IMR-90 (cell line): ENCODE data around the gene SART1. TPM values are rescaled to one million over a fixed set of nuclear protein-coding genes. Genes with fewer than 3 reads are reported as not detected.

ENCODE experiments used
- ATAC-seq: fragments of 200-7000 bp; cut with Tn5 transposase; 2 replicates; pipeline ENCODE4 v1.9.1; 2020; ENCODE audit warnings: low read depth, mild to moderate bottlenecking, moderate library complexity
- BruUV-seq: library from RNA; stranded (reverse); fragments of 400-500 nt; replicated peaks from 2 replicates; lab custom pipeline; 2021; lab: Mats Ljungman, UMichigan
- CTCF ChIA-PET: fragments of 300-600 bp; formaldehyde crosslinking; extraction: SDS; loops from one replicate; lab custom pipeline; 2021; ENCODE audit warnings: antibody characterized with exemption; lab: Yijun Ruan, JAX
- POLR2A ChIA-PET: fragments of 300-600 bp; sonication (Branson Sonifier 250); formaldehyde crosslinking; loops from one replicate; lab custom pipeline; 2022; ENCODE audit warnings: antibody characterized with exemption; ENCODE audit not compliant: unreplicated experiment; lab: Charles Lee
- DNase-seq: peaks from one replicate; pipeline ENCODE4 v3.0.0; 2013
- H2AFZ ChIP-seq: replicated peaks from 2 replicates; pipeline ENCODE3; 2013; ENCODE audit warnings: low read length, mild to moderate bottlenecking; ENCODE audit not compliant: poor library complexity
- H2AK5ac ChIP-seq: 2 replicates; pipeline ENCODE4 v1.6.1; 2013; ENCODE audit warnings: low read depth, low read length, inconsistent platforms
- H2AK9ac ChIP-seq: replicated peaks from 2 replicates; pipeline ENCODE3; 2013; ENCODE audit warnings: mild to moderate bottlenecking, low read depth, low read length, moderate library complexity; ENCODE audit not compliant: poor library complexity
- H2BK120ac ChIP-seq: 2 replicates; pipeline ENCODE4 v1.6.1; 2013; ENCODE audit warnings: low read depth, low read length, inconsistent platforms
- H2BK15ac ChIP-seq: 3 replicates; pipeline ENCODE4 v1.6.1; 2013; ENCODE audit warnings: low read depth, low read length, inconsistent platforms
- H2BK20ac ChIP-seq: 2 replicates; pipeline ENCODE4 v1.6.1; 2013; ENCODE audit warnings: low read depth, mild to moderate bottlenecking, inconsistent platforms, low read length, moderate library complexity
- H2BK5ac ChIP-seq: 2 replicates; pipeline ENCODE4 v1.6.1; 2013; ENCODE audit warnings: mild to moderate bottlenecking, low read depth, low read length, inconsistent platforms; ENCODE audit not compliant: poor library complexity, severe bottlenecking
- H3K14ac ChIP-seq: replicated peaks from 2 replicates; pipeline ENCODE4 v1.6.1; 2013; ENCODE audit warnings: low read depth, low read length, inconsistent platforms
- H3K18ac ChIP-seq: 2 replicates; pipeline ENCODE4 v1.6.1; 2013; ENCODE audit warnings: low read depth, low read length, control low read depth
- H3K23ac ChIP-seq: 2 replicates; pipeline ENCODE4 v1.6.1; 2013; ENCODE audit warnings: low read depth, low read length, inconsistent platforms
- H3K27ac ChIP-seq: 2 replicates; pipeline ENCODE4 v1.5.1; 2013; ENCODE audit warnings: mild to moderate bottlenecking, control low read depth, low read length; ENCODE audit not compliant: insufficient read depth
- H3K27me3 ChIP-seq: 2 replicates; pipeline ENCODE4 v1.6.1; 2013; ENCODE audit warnings: low read length; ENCODE audit not compliant: control insufficient read depth, insufficient read depth
- H3K36me3 ChIP-seq: 2 replicates; pipeline ENCODE4 v1.6.1; 2013; ENCODE audit warnings: low read length, mixed read lengths; ENCODE audit not compliant: control insufficient read depth, insufficient read depth
- H3K4ac ChIP-seq: 2 replicates; pipeline ENCODE4 v1.6.1; 2013; ENCODE audit warnings: low read depth, low read length, inconsistent platforms
- H3K4me1 ChIP-seq: 2 replicates; pipeline ENCODE4 v1.6.1; 2013; ENCODE audit warnings: low read length, mixed read lengths; ENCODE audit not compliant: control insufficient read depth, insufficient read depth
- H3K4me2 ChIP-seq: 2 replicates; pipeline ENCODE4 v1.6.1; 2013; ENCODE audit warnings: low read depth, mild to moderate bottlenecking, control low read depth, low read length, moderate library complexity
- H3K4me3 ChIP-seq: 2 replicates; pipeline ENCODE4 v1.5.1; 2013; ENCODE audit warnings: low read depth, mild to moderate bottlenecking, control low read depth, low read length, moderate library complexity; ENCODE audit not compliant: insufficient read depth
- H3K56ac ChIP-seq: 2 replicates; pipeline ENCODE4 v1.6.1; 2013; ENCODE audit warnings: low read length, inconsistent platforms; ENCODE audit not compliant: insufficient read depth; ENCODE audit errors: extremely low read depth
- H3K79me1 ChIP-seq, 2 experiments: 2 replicates each; pipeline ENCODE4 v1.6.1; 2013; ENCODE audit warnings: low read length in 2 of 2, inconsistent platforms in 1 of 2, low read depth in 1 of 2
- H3K9ac ChIP-seq: 2 replicates; pipeline ENCODE4 v1.6.1; 2013; ENCODE audit warnings: low read depth, low read length, control low read depth
- H3K9me1 ChIP-seq: 2 replicates; pipeline ENCODE4 v1.6.1; 2013; ENCODE audit warnings: low read length, inconsistent platforms; ENCODE audit not compliant: insufficient read depth
- H3K9me3 ChIP-seq: 2 replicates; pipeline ENCODE4 v1.6.1; 2013; ENCODE audit warnings: low read length; ENCODE audit not compliant: control insufficient read depth, insufficient read depth
- H4K20me1 ChIP-seq: 2 replicates; pipeline ENCODE4 v1.6.1; 2013; ENCODE audit warnings: low read length, inconsistent platforms; ENCODE audit not compliant: insufficient read depth
- H4K5ac ChIP-seq: 2 replicates; pipeline ENCODE4 v1.6.1; 2013; ENCODE audit warnings: mild to moderate bottlenecking, low read depth, low read length, control low read depth
- H4K8ac ChIP-seq, 2 experiments: 2 replicates each; pipeline ENCODE4 v1.6.1; 2013; ENCODE audit warnings: low read depth in 2 of 2, low read length in 2 of 2, control low read depth in 1 of 2, inconsistent platforms in 1 of 2
- H4K91ac ChIP-seq: 2 replicates; pipeline ENCODE4 v1.6.1; 2013; ENCODE audit warnings: low read depth, low read length, inconsistent platforms; ENCODE audit not compliant: insufficient read depth
- BHLHE40 ChIP-seq: fragments of 150-350 bp; IDR thresholded peaks from 2 replicates; pipeline ENCODE4 v1.6.1; 2016; ENCODE audit warnings: mild to moderate bottlenecking, low read depth, low read length
- CHD1 ChIP-seq: IDR thresholded peaks from 2 replicates; pipeline ENCODE4 v1.6.1; 2012; ENCODE audit warnings: low read depth, low read length, improper control_type of control experiment
- MAFK ChIP-seq: IDR thresholded peaks from 2 replicates; pipeline ENCODE4 v1.6.1; 2012; ENCODE audit warnings: low read depth, low read length, improper control_type of control experiment
- MAZ ChIP-seq: IDR thresholded peaks from 2 replicates; pipeline ENCODE4 v1.6.1; 2012; ENCODE audit warnings: low read depth, mild to moderate bottlenecking, low read length, improper control_type of control experiment, moderate library complexity, borderline replicate concordance
- RAD21 ChIP-seq: IDR thresholded peaks from 2 replicates; pipeline ENCODE4 v1.6.1; 2012; ENCODE audit warnings: low read length, improper control_type of control experiment
- RCOR1 ChIP-seq: IDR thresholded peaks from 2 replicates; pipeline ENCODE4 v1.6.1; 2012; ENCODE audit warnings: mild to moderate bottlenecking, low read length, improper control_type of control experiment; ENCODE audit not compliant: insufficient replicate concordance
- RFX5 ChIP-seq: IDR thresholded peaks from 2 replicates; pipeline ENCODE4 v1.8.0; 2012; ENCODE audit warnings: low read depth, mild to moderate bottlenecking, low read length, moderate library complexity
- SMC3 ChIP-seq: fragments of 150-350 bp; IDR thresholded peaks from 2 replicates; pipeline ENCODE4 v1.6.1; 2016; ENCODE audit warnings: low read depth, mild to moderate bottlenecking, antibody characterized with exemption, low read length, moderate library complexity
- WGBS, 2 experiments: methylation state at CpG; one replicate each; pipeline versions ENCODE4 v1.1.5 to v1.1.7; 2013; ENCODE audit warnings: missing lambda C conversion rate in 2 of 2; ENCODE audit not compliant: insufficient read length in 1 of 2; ENCODE audit errors: extremely low coverage in 2 of 2; 5-methylcytosine and 5-hydroxymethylcytosine counted together
- dilution Hi-C: fragments of 300-500 bp; cut with HindIII; formaldehyde crosslinking; loops from one replicate; pipeline ENCODE4 v1.14.3; 2018; ENCODE audit warnings: low sequenced_read_pairs; ENCODE audit not compliant: unreplicated experiment
- in situ Hi-C: fragments of 300-500 bp; cut with MboI; formaldehyde crosslinking; loops from 3 replicates; pipeline ENCODE4 v1.14.3; 2019; ENCODE audit warnings: low sequenced_read_pairs, inconsistent platforms, mixed read lengths
- intact Hi-C: fragments of 100-400 bp; cut with micrococcal nuclease; formaldehyde crosslinking; loops from 2 replicates; pipeline ENCODE4 v1.10.0; 2022
- polyA plus RNA-seq, 3 experiments: library from polyadenylated mRNA; depleted of rRNA; stranded (reverse); fragments of >200 nt; gene quantifications; 2 replicates each; pipeline ENCODE4 v1.2.3, GENCODE V29; 2012; ENCODE audit warnings: low replicate concordance in 1 of 3
- total RNA-seq: library from RNA; depleted of rRNA; stranded (reverse); fragments of >200 nt; gene quantifications from 2 replicates; pipeline ENCODE4 v1.2.3, GENCODE V29; 2012
- TF ChIP-seq, protein P1 (sequence below): conservative IDR thresholded peaks from 2 replicates; pipeline ENCODE4 v1.5.1; 2012; ENCODE audit warnings: mild to moderate bottlenecking, low read depth, low read length, improper control_type of control experiment
- TF ChIP-seq, protein P2 (sequence below): fragments of 150-350 bp; IDR thresholded peaks from 2 replicates; pipeline ENCODE4 v1.6.1; 2016; ENCODE audit warnings: low read depth, mild to moderate bottlenecking, low read length, moderate library complexity, borderline replicate concordance

SART1 gene
- total and polyA plus RNA-seq, 2 of the 4 experiments (the other 2 are of a cell fraction) = 25.5 to 43.5 TPM

DNA sequence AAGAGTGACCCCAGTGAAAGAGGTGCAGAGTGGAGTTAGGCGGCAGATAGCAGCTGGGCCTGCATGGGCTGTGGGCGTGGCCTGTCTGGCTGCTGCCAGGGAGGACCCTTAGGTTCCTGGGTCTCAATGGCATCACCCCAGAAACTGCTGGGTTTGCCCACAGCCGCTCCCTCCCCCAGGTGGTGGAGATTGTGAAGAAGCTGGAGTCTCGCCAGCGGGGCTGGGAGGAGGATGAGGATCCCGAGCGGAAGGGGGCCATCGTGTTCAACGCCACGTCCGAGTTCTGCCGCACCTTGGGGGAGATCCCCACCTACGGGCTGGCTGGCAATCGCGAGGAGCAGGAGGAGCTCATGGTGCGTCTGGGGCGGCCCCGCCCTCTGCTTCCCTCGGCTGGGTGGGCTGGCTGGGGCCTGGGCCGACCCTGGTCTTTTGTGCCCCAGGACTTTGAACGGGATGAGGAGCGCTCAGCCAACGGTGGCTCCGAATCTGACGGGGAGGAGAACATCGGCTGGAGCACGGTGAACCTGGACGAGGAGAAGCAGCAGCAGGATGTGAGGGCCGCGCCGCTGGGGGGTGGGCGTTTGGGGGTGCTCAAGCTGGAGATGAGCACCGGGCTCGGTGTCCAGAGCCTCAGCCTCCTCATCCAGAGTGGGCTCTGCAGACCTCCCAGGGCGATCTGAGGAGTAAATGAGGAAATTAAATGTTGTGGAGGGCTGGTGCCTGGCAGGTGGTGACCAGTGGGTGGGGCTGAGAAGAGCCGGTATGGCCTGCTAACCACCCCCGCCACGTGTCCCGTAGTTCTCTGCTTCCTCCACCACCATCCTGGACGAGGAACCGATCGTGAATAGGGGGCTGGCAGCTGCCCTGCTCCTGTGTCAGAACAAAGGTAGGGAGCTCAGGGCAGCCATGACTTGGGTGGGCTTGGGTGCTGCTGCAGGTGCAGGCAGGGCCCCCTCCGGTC is 15.0 kb downstream of the SART1 start (continued):
- no peak for TF ChIP-seq MAZ
- TF ChIP-seq MAFK = no peak

DNA sequence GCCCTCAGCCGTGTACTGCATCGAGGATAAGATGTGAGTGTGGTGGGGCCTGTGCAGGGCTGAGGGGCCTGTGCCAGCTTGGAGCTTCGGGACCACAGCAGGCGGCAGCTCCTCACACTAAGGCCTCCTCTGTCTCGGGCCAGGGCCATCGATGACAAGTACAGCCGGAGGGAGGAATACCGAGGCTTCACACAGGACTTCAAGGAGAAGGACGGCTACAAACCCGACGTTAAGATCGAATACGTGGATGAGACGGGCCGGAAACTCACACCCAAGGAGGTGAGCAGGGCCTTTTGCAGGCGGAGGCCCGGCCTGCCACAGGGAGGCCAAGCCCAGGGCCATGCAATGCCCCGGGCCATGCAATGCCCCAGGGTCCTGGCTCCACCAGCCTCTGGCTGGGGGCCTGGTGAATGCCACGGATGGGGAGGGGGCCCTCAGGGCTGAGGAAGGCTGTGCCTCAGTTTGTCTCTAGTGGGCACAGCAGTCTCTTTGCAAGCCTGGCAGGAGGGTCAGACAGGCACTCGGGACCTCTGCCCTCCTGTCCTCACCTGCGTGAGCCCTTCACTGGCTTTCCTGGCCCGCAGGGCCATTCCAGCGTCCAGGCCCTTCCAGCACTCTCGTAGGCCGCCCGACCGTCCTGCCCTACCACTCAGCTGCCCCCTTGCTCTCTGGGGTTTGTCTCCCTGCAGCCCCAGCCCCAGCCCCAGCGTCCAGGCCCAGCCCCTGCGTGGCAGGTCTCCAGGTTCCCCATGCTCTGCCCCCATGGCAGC is 16.3 kb downstream of the SART1 start:
- H2AK9ac ChIP-seq = no peak overlapping the region
- H4K8ac ChIP-seq = no peak overlapping the region
- in situ Hi-C loops (no loop called here), dilution Hi-C loops (no loop called here), intact Hi-C loops (no loop called here)
- no peaks in the 10 kb centered on the region for H4K20me1 ChIP-seq
- H3K4me2 ChIP-seq = no peak overlapping the region
- no peaks in the 10 kb centered on the region for H3K27me3 ChIP-seq
- no peak overlapping the region for H3K4me3 ChIP-seq
- H3K56ac ChIP-seq = no peak overlapping the region
- DNase-seq = no peak
- ATAC-seq = no peak
- H4K91ac ChIP-seq = no peak overlapping the region
- no peak for TF ChIP-seq SMC3
- TF ChIP-seq RCOR1 = no peak
- TF ChIP-seq RAD21 = no peak
- TF ChIP-seq RFX5 = no peak
- TF ChIP-seq, protein P1, sequence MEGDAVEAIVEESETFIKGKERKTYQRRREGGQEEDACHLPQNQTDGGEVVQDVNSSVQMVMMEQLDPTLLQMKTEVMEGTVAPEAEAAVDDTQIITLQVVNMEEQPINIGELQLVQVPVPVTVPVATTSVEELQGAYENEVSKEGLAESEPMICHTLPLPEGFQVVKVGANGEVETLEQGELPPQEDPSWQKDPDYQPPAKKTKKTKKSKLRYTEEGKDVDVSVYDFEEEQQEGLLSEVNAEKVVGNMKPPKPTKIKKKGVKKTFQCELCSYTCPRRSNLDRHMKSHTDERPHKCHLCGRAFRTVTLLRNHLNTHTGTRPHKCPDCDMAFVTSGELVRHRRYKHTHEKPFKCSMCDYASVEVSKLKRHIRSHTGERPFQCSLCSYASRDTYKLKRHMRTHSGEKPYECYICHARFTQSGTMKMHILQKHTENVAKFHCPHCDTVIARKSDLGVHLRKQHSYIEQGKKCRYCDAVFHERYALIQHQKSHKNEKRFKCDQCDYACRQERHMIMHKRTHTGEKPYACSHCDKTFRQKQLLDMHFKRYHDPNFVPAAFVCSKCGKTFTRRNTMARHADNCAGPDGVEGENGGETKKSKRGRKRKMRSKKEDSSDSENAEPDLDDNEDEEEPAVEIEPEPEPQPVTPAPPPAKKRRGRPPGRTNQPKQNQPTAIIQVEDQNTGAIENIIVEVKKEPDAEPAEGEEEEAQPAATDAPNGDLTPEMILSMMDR = no peak
- TF ChIP-seq, protein P2, sequence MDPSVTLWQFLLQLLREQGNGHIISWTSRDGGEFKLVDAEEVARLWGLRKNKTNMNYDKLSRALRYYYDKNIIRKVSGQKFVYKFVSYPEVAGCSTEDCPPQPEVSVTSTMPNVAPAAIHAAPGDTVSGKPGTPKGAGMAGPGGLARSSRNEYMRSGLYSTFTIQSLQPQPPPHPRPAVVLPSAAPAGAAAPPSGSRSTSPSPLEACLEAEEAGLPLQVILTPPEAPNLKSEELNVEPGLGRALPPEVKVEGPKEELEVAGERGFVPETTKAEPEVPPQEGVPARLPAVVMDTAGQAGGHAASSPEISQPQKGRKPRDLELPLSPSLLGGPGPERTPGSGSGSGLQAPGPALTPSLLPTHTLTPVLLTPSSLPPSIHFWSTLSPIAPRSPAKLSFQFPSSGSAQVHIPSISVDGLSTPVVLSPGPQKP = no peak
- TF ChIP-seq BHLHE40 = no peak
- no peak for TF ChIP-seq CHD1
- H2BK20ac ChIP-seq = no peak overlapping the region
- H2BK5ac ChIP-seq = no peak overlapping the region
- H3K4me1 ChIP-seq = 0 out of 2 replicates have a peak, but pooled peaks cover 2% of the 10 kb centered on the region
- no peak overlapping the region for H3K27ac ChIP-seq
- no peak overlapping the region for H3K4ac ChIP-seq
- H2AFZ ChIP-seq = no peak overlapping the region
- no peak overlapping the region for H3K23ac ChIP-seq
- no TSS peak for BruUV-seq
- no peak overlapping the region for H3K18ac ChIP-seq
- no peak overlapping the region for H2BK15ac ChIP-seq
- H3K14ac ChIP-seq = no peak overlapping the region
- no peak overlapping the region for H2BK120ac ChIP-seq
- H3K9me1 ChIP-seq = no peaks in the 10 kb centered on the region
- CTCF ChIA-PET = no interaction called here
- no peak overlapping the region for H2AK5ac ChIP-seq
- H3K36me3 ChIP-seq = peaks cover 39% of the 10 kb centered on the region
- no peak overlapping the region for H4K5ac ChIP-seq
- H3K79me1 ChIP-seq = peaks cover 0 to 14% of the 10 kb centered on the region in 2 experiments; a peak in 1 of 4 replicates
- H3K9me3 ChIP-seq = no peaks in the 10 kb centered on the region
- POLR2A ChIA-PET = no interaction called here
- WGBS, 2 experiments = 87% methylated on average over 19 of the region's 29 CpGs; no CpG with 5 or more reads in 1 of the 2 experiments
- no peak overlapping the region for H3K9ac ChIP-seq
